Measurements from ENCODE around the gene EMC6.
"Not testable (repeated sequence)": the region's sequence is repeated elsewhere in the genome, so short reads cannot be mapped to it uniquely, and the experiment has no call there.

Gene EMC6

DNA sequence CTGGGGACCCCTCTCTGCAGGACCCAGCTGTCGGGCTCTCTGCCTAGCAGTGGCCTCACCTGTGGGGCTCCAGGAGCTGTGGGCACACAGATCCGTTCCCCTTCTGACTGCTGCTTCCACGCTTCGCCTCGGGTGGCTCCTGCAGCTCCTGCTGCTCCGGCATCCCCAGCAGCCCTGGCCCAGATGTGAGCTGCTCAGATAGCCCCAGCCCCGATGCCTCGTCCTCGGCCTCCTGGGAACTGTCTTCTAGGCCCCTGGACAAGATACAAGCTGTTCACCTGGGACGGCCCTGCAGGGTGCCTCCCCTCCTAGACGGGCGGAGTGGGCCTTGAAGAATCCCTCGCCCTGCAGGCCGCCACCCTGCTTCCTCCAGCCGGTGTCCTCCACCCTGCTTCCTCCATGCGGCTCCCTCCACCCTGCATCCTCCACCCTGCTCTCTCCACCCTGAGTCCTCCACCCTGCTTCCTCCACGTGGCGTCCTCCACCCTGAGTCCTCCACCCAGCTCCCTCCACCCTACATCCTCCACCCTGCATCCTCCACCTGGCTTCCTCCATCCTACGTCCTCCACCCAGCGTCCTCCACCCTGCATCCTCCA is 11.0 kb downstream of the EMC6 start:
- no peak for DNase-seq (ENCODE audit: low read depth in 2 of 3, low spot score in 2 of 3)

DNA sequence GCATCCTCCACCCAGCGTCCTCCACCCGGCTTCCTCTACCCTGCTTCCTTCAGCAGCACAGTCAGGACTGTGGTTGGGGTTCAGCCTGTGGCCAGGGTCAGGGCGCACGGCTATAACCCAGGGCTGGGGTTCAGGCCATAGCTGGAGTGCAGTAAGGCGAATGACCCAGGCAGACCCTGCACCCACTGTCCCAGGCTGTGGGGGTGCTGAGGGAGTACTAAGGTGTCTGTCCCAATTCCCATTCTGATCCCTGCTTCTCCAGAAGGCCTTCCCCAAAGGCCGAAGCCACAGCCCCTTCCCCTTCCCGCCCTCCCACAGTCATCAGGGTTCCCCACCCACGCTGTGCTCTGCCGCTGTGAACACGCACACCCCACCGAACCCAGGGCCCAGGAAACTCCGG is 12.4 kb downstream of the EMC6 start:
- DNase-seq (ENCODE audit: low read depth in 2 of 3, low spot score in 2 of 3) = no peak

DNA sequence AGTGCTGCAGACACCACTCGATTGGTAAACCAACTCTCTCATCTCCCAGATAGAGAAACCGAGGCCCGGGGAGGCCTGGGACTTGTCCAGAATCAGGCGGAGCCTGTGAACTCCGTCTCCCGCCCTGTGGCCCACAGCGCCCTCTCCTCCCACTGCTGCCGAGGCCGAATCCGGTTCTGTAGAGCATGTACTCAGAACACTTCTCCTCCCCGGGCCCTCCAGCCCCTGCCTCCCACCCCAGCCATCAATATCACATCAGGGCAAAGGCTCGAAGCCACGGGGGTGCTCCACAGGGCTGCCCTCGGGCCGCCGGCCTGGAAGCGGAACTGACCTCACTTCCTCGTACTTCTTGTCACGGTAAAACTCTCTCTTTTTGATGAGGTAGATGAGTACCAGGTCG is 13.0 kb downstream of the EMC6 start:
- no peak for DNase-seq (ENCODE audit: low read depth in 2 of 3, low spot score in 2 of 3)

DNA sequence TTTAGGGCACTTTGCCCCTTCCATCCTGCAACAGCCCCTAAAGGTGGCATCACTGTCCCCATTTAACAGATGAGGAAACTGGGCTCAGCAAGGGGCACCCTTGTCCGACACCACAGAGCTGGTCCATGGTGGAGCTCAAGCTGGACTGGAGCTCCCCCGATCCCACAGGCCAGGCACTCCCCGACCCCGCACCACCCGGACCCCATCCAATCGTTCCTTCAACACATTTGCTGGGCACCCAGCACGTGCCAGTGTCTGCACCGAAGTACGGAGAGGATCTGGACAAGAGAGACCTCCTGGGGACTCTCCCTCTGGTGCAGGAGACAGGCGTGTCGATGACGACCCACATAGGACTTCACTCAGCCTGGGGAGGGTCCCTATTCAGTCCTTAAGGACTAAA is 13.4 kb downstream of the EMC6 start:
- DNase-seq (ENCODE audit: low read depth in 2 of 3, low spot score in 2 of 3) = no peak

DNA sequence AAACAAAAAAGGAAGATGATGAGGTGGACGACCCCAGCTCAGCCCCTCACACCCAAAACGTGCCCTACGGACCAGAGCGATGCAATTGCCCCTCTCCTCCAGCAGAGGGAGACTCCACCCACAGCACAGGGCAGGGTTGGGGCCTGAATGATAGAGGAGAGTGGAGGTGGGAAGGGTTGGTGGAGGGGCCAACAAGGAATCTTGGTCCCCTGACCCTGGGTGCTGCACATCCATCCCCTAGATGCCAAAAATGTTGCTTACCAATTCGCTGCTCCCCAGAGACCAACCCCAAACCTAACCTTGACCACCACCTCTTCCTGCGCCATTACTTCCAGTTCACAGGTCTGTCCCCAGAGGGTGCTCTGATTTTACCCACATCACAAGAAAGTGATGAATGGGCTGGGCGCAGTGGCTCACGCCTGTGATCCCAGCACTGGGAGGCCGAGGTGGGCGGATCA is 14.5 kb downstream of the EMC6 start:
- DNase-seq (ENCODE audit: low read depth in 2 of 3, low spot score in 2 of 3) = no peak

DNA sequence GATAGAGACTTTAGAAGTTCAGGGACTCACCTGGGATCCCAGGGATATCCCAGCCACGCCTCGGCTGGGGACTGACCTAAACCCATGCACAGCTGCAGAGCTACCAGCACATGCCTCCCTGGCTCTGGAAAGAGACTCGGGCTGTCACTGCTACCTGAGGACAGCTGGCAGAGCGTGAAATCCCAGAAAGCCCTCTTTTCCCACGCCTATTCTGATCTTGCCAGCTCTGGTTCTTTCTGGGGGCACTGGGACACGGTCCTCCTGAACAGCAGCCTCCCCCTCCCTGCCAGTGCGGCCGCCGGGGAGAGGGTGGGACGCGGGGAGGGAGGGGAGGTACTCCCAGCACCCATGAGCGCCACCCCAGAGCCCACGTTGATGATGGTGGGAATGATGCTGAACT is 16.6 kb downstream of the EMC6 start:
- no peak for DNase-seq (ENCODE audit: low read depth in 2 of 3, low spot score in 2 of 3)

DNA sequence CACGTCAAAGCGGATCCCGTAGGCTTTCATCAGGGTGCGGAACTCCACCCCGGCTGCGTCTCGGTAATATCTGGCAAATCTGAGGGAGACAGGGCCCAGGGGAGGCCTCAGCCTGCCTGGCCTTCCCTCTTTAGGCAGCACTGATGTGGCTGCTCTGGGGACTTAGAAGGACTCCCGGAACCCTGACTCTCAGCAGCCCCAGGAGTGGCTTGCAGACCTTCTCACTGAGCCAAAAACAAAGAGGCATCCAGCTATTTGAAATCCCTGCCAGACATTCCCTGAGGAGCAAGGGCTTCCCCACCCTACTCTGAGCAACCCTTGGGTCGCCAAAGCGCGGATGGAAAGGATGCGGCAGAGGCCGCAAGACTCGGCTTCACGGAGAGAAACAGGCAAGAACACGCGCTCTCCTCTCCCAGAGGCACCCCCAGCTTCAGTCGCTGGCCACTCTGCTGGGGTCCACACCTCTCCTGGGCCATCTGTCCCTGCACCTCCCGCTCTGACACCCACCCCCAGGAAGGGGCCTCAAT is 19.5 kb downstream of the EMC6 start:
- DNase-seq (ENCODE audit: low read depth in 2 of 3, low spot score in 2 of 3) = no peak

DNA sequence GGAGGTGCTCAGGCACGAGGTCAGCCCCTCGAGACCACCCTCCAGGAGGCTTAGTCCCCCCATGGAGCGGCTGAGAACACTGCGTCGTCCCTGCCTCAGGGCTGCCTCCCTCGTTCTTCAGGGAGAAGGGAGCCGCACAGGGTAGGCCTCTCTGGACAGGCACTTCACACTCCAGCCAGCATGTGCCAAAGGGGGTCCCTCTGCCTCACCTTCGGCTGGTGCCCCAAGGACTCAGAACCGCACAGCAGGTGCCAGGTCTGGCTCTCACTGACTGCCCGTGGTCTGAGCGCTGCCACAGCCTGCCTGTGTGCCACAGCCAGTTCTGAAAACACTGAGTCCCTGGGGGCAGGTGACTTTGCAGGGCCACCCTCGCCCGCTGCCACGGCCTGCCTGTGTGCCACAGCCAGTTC is 20.2 kb downstream of the EMC6 start:
- no peak for DNase-seq (ENCODE audit: low read depth in 2 of 3, low spot score in 2 of 3)

DNA sequence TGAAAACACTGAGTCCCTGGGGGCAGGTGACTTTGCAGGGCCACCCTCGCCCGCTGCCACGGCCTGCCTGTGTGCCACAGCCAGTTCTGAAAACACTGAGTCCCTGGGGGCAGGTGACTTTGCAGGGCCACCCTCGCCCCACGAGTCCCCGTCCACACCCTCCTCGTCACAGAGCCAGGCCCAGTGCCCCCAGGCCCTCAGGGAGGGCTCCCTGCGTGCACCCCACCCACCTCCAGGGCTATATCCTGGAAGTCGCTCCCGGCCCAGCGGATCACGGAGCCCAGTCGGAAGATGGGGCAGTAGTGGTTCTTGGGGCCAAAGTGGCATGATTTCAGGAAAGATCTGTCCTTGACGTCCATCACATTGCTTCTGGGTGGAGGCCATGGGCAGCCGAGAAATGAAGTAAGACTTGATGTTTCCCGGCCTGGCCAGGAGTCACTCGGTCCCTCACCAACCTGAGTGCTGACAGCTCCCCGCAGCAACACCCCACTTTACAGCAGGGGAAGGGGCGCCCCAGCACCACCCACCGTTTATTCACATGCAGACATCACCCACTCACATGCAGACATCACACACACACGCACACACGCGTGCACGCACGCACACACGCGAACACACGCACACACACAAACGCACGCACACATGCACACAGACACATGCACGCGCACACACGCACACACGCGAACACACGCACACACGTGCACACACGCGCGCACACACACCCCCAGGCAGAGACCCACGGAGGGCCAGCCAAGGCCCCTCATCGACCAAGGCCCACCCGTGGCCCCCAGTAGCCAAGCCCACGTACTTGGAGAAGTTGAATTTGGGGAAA is 20.9 kb downstream of the EMC6 start:
- DNase-seq (ENCODE audit: low read depth in 2 of 3, low spot score in 2 of 3) = no peak

DNA sequence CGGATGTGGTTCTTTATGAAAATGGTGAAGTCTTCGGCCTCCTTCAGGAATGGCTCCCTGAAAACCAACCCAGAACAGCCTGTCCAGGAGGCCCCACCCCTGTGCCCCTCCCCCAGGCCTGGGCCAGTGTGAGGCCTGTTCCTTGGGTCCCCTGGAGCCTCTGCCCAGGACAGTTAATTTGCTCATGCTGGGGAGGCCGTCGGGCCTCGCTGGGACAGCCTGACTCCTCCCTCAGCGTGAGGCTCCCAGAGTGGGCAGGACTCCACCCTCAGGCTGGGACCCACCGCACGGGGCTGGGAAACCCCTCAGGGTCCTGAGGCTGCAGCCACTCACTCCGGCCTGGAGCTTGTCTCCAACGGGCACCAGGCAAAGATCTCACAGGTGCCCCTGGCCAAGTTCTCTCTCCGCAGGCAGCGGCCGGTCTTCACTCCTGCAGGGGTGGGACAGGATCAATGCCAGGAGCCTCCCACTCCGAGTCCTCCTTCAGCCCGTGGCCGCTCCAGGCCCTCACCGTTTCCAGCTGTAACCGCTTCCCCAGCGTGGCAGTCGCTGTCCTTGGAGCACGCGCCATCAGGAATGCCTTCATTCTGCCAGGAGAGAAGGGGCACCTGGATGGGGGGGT is 21.6 kb downstream of the EMC6 start:
- DNase-seq (ENCODE audit: low read depth in 2 of 3, low spot score in 2 of 3) = no peak

DNA sequence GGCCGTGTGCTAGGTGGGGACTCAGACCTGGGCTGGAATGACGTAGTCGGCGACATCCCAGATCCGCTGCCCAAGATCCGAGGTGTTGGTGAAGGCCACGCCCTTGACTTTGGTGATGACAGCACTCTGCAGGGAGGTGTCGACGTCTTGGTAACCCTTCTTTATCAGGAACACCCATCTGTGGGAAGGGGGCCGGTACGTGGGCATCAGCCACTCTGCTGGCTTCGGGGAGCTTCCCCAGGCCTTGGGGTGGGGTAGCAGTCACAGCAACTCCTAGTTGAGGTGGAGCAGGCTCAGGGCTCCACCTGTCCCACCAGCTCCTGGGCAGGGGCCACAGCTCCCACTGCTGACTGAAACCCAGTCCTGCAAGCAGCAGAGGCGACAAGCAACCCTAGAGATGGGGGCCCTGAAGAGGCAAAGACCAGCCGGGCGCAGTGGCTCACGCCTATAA is 23.0 kb downstream of the EMC6 start:
- no peak for DNase-seq (ENCODE audit: low read depth in 2 of 3, low spot score in 2 of 3)

DNA sequence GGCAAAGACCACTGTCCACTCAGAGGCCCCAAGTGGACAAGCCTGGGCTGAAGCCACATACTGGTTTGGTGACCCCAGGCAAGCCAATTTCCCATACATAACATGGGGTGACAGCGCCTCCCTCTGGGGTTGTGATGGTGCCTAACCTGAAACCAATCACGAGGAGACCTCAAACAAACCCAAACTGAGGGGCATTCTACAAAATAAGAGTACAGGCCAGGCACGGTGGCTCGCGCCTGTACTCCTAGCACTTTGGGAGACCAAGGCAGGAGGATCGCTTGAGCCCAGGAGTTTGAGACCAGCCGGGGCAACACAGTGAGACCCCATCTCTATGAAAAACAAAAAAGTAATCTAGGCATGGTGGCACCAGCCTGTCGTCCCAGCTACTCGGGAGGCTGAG is 23.7 kb downstream of the EMC6 start:
- DNase-seq (ENCODE audit: low read depth in 2 of 3, low spot score in 2 of 3) = no peak

DNA sequence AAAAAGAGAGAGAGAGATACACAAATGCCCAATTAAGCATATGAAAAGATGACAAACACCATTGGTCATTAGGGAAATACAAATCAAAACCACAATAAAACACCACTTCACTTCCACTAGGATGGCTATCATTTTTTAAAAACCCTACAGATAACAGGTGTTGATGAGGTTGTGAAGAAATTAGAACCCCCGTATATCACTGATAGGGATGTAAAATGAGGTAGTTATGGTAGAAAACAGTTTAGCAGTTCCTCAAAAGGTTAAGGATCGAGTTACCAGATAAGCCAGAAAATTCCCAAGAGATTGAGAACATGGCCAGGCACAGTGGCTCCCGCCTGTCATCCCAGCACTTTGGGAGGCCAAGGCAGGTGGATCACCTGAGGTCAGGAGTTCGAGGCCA is 24.5 kb downstream of the EMC6 start:
- DNase-seq (ENCODE audit: low read depth in 2 of 3, low spot score in 2 of 3) = no peak

DNA sequence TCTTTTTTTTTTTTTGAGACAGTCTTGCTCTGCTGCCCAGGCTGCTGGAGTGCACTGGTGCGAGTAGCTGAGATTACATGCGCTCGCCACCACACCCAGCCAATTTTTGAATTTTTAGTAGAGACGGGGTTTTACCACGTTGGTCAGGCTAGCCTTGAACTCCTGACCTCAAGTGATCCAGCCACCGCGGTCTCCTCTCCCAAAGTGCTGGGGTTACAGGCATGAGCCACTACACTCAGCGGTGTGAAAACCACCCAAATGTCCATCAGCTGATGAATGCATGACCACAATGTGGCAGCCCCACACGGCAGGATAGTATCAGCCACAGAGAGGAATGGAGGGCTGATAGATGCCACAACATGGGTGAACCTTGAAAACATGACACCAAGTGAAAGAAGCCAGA is 25.2 kb downstream of the EMC6 start:
- DNase-seq (ENCODE audit: low read depth in 2 of 3, low spot score in 2 of 3) = peak in 1 of 3 experiments; percentile 57

DNA sequence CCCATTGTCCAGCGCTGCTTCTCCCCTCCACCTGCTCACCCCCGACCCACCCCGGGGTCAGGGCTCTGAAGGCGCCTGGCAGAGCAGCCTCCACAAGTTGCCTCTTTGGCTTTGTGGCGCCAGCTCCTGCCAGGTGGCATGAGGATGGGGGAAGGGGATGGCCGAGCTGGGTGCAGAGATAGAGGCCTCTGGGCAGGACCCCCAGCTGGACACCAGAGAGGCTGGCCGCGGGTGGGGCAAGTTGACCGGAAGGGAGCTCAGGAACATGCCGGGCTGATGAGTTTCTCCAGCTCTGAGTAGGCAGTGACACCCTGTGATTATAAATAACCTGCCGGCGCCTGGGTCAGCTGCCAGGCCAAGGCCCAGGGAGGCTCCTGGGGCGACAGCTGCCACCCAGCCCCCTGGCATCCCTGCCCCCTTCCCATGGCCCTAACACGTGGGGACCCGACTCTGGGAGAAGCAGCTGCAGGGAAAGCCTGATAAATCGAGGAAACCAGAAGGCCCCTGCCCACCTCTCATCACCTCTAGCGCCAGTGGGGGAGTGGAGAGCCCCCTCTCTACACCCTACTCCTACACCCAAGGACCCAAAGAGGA is 26.6 kb downstream of the EMC6 start:
- no peak for DNase-seq (ENCODE audit: low read depth in 2 of 3, low spot score in 2 of 3)

DNA sequence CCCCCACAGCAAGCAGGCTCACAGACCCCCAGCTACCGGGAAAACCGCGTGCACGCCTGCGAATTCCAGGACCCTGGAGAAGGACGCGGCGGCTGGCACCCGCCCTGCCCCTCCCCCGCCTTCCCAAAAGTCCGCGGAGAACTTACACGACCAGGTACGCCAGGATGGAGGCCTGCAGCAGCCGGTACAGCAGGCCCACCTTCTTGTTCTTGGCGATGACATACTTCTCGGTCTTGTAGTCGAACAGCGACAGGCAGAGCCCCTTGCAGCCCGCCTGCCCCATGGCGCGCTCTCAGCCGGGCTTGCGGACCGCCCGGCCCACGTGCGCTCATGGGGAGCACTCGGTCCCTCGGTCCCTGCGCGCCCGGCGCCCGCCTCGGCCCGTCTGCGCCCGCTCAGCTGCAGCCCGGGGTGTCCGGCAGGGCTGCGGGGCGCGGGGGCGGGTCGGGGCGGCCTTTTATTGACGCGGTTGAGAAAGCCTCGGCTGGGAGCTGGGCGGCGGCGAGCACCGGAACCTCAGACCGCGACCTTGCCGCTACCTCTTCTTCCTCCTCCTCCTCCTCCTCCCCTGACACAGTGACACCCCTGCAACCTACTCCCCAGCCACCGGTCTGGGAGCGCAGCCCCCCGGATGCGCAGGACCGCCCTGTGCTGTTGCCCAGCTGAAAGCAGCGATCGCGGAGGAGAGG is 27.3 kb downstream of the EMC6 start, which contains the start of gene P2RX5:
P2RX5 (minus strand) TSS at position 433 of the 689 bp plus-strand sequence; CDS start at position 283, 150 bp downstream.
- DNase-seq (ENCODE audit: low read depth in 2 of 3, low spot score in 2 of 3) = peak in 1 of 3 experiments; percentile 24

DNA sequence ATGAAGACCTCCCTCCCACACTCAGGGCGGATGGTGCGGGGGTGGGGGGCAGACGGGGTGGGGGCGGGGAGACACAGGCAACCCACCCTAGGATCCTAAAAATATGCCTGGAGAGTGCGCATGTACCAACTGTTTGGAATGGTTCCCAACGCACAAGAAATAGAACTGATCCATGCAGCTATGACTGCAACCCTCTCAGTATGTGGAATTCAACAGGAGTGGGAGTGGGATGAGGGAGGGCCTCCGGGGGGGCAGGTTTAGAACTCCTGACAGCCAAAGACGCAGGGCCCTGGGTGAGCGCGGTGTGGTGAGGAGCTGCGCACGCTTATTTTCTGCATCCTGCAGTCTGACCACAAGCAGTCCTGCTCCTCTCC is 28.5 kb downstream of the EMC6 start:
- no peak for DNase-seq (ENCODE audit: low read depth in 2 of 3, low spot score in 2 of 3)

DNA sequence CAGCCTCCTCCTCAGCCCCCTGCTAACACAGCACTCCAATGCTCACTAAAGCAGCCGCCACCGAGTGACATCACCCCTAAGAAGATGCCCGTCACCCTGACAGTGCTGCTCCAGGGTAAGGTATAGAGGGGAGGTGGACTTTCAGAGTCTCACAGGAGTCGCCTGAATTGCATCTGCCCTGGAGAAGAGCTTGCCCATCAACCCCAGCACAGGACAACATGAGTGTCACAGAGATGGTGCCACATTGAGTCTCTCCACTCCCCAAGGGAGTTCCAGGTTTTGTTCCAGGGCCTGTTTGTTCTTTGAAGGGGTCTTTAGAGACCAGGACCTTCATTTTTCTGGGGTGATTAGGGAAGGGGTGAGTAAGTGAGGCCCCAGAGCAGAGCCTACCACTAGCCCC is 29.5 kb downstream of the EMC6 start:
- no peak for DNase-seq (ENCODE audit: low read depth in 2 of 3, low spot score in 2 of 3)

DNA sequence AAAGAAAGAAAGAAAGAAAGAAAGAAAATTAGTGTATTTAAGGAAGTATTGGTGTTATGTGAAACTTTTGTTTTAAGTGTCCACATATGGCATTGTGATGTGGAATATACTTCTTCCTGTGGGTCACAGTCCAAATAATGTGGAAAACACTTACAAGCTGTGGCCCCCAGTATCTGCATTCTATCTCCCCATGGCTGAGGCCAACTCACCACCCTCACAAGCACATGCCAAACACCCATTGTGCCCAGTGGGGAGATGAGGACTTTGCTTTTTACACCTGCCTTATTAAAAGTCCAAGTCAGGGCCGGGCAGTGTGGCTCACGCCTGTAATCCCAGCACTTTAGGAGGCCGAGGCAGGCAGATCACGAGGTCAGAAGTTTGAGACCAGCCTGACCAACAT is 31.3 kb downstream of the EMC6 start:
- DNase-seq (ENCODE audit: low read depth in 2 of 3, low spot score in 2 of 3) = no peak

DNA sequence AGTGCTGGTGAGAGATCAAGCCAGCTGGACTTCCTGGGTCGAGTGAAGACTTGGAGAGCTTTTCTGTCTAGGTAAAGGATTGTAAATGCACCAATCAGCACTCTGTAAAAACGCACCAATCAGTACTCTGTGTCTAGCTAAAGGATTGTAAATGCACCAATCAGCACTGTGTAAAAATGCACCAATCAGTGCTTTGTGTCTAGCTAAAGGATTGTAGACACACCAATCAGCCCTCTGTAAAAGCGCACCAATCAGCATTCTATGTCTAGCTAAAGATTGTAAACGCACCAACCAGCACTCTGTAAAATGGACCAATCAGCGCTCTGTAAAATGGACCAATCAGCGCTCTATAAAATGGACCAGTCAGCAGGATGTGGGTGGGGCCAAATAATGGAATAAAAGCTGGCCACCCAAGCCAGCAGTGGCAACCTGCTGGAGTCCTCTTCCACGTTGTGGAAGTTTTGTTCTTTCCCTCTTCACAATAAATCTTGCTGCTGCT is 33.5 kb downstream of the EMC6 start:
- not testable (repeated sequence) for DNase-seq (ENCODE audit: low read depth in 2 of 3, low spot score in 2 of 3)
